Measurements from ENCODE around the gene MARF1. TPM values are rescaled to one million over a fixed set of nuclear protein-coding genes. Genes with fewer than 3 reads are reported as not detected.

The MARF1 gene
- total and polyA plus RNA-seq, 9 of the 15 experiments (the other 6 are each of a cell fraction or from before 2014, with no cell fraction given) = 4.7 to 33.2 (median 11.7) TPM

DNA sequence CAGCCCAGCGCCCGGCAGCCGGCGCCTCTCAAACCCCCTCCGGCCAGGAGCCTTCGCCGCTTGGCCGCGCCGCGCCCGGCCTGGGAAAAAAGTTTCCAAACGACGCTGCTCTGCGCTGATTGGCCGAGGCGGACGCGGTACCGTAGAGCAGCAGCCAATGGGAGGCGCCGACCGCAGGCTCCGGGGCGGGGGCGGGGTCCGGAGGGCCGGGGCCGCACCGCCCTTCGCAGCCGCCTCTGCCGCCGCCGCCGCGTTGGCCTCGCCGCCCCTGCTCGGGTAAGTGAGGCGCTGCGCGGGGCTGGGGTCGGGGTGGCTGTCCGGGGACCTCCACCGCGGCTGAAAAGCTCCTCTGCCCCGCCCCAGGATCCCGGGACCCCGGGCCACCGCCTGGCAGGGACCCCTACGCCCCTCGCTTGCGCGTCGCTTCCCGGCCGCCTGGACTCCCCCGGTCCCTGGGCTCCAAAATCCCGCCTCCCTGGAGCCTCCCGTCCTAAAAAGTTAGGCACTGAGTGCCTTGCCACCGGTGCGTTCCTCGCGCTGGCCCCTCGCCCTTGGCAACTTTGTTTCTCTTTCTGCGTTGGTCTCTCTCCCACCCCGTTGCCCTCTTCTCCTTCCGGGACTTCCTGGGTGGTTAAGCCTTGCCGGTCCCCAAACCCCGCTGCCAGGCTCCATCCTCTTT is 7.2 kb upstream of the MARF1 start, which contains the start of gene NDE1 (continued):
- TF ChIP-seq, protein P1, sequence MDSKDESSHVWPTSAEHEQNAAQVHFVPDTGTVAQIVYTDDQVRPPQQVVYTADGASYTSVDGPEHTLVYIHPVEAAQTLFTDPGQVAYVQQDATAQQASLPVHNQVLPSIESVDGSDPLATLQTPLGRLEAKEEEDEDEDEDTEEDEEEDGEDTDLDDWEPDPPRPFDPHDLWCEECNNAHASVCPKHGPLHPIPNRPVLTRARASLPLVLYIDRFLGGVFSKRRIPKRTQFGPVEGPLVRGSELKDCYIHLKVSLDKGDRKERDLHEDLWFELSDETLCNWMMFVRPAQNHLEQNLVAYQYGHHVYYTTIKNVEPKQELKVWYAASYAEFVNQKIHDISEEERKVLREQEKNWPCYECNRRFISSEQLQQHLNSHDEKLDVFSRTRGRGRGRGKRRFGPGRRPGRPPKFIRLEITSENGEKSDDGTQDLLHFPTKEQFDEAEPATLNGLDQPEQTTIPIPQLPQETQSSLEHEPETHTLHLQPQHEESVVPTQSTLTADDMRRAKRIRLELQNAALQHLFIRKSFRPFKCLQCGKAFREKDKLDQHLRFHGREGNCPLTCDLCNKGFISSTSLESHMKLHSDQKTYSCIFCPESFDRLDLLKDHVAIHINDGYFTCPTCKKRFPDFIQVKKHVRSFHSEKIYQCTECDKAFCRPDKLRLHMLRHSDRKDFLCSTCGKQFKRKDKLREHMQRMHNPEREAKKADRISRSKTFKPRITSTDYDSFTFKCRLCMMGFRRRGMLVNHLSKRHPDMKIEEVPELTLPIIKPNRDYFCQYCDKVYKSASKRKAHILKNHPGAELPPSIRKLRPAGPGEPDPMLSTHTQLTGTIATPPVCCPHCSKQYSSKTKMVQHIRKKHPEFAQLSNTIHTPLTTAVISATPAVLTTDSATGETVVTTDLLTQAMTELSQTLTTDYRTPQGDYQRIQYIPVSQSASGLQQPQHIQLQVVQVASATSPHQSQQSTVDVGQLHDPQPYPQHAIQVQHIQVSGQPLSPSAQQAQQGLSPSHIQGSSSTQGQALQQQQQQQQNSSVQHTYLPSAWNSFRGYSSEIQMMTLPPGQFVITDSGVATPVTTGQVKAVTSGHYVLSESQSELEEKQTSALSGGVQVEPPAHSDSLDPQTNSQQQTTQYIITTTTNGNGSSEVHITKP (IDR thresholded peaks at IDR 0.05; ENCODE audit: partially characterized antibody) = peak; percentile 13
- TF ChIP-seq ZNF384 (IDR thresholded peaks at IDR 0.05; ENCODE audit: low read depth, low read length) = peak; percentile 72
- TF ChIP-seq, protein P2, sequence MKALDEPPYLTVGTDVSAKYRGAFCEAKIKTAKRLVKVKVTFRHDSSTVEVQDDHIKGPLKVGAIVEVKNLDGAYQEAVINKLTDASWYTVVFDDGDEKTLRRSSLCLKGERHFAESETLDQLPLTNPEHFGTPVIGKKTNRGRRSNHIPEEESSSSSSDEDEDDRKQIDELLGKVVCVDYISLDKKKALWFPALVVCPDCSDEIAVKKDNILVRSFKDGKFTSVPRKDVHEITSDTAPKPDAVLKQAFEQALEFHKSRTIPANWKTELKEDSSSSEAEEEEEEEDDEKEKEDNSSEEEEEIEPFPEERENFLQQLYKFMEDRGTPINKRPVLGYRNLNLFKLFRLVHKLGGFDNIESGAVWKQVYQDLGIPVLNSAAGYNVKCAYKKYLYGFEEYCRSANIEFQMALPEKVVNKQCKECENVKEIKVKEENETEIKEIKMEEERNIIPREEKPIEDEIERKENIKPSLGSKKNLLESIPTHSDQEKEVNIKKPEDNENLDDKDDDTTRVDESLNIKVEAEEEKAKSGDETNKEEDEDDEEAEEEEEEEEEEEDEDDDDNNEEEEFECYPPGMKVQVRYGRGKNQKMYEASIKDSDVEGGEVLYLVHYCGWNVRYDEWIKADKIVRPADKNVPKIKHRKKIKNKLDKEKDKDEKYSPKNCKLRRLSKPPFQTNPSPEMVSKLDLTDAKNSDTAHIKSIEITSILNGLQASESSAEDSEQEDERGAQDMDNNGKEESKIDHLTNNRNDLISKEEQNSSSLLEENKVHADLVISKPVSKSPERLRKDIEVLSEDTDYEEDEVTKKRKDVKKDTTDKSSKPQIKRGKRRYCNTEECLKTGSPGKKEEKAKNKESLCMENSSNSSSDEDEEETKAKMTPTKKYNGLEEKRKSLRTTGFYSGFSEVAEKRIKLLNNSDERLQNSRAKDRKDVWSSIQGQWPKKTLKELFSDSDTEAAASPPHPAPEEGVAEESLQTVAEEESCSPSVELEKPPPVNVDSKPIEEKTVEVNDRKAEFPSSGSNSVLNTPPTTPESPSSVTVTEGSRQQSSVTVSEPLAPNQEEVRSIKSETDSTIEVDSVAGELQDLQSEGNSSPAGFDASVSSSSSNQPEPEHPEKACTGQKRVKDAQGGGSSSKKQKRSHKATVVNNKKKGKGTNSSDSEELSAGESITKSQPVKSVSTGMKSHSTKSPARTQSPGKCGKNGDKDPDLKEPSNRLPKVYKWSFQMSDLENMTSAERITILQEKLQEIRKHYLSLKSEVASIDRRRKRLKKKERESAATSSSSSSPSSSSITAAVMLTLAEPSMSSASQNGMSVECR (CRISPR knock-in tag; IDR thresholded peaks at IDR 0.05) = no peak; the same call in 1 of the 2 replicates
- TF ChIP-seq, protein P3, sequence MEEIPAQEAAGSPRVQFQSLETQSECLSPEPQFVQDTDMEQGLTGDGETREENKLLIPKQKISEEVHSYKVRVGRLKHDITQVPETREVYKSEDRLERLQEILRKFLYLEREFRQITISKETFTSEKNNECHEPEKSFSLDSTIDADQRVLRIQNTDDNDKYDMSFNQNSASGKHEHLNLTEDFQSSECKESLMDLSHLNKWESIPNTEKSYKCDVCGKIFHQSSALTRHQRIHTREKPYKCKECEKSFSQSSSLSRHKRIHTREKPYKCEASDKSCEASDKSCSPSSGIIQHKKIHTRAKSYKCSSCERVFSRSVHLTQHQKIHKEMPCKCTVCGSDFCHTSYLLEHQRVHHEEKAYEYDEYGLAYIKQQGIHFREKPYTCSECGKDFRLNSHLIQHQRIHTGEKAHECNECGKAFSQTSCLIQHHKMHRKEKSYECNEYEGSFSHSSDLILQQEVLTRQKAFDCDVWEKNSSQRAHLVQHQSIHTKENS (CRISPR knock-in tag; IDR thresholded peaks at IDR 0.05) = no peak
- TF ChIP-seq CBX3 (IDR thresholded peaks at IDR 0.05; ENCODE audit: borderline replicate concordance in 1 of 2, low read length in 2 of 2) = peak in 1 of 2 experiments; percentile 33; a peak in 1 of 3 replicates
- TF ChIP-seq, protein P4, sequence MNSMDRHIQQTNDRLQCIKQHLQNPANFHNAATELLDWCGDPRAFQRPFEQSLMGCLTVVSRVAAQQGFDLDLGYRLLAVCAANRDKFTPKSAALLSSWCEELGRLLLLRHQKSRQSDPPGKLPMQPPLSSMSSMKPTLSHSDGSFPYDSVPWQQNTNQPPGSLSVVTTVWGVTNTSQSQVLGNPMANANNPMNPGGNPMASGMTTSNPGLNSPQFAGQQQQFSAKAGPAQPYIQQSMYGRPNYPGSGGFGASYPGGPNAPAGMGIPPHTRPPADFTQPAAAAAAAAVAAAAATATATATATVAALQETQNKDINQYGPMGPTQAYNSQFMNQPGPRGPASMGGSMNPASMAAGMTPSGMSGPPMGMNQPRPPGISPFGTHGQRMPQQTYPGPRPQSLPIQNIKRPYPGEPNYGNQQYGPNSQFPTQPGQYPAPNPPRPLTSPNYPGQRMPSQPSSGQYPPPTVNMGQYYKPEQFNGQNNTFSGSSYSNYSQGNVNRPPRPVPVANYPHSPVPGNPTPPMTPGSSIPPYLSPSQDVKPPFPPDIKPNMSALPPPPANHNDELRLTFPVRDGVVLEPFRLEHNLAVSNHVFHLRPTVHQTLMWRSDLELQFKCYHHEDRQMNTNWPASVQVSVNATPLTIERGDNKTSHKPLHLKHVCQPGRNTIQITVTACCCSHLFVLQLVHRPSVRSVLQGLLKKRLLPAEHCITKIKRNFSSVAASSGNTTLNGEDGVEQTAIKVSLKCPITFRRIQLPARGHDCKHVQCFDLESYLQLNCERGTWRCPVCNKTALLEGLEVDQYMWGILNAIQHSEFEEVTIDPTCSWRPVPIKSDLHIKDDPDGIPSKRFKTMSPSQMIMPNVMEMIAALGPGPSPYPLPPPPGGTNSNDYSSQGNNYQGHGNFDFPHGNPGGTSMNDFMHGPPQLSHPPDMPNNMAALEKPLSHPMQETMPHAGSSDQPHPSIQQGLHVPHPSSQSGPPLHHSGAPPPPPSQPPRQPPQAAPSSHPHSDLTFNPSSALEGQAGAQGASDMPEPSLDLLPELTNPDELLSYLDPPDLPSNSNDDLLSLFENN (IDR thresholded peaks at IDR 0.05; ENCODE audit: low read depth in 2 of 2, low read length in 2 of 2) = 0 out of 4 replicates have a peak, but pooled peaks of 1 of the 2 experiments have one; percentile 3
- TF ChIP-seq SMAD3 (CRISPR knock-in tag; conservative IDR thresholded peaks at IDR 0.05) = no peak
- TF ChIP-seq ESRRA (IDR thresholded peaks at IDR 0.05; ENCODE audit: borderline replicate concordance, low read depth) = peak; percentile 76; the same call in 1 of the 2 replicates
